Keratinocyte (primary cell): Measurements from ENCODE around the gene LRP11. TPM values are rescaled to one million over a fixed set of nuclear protein-coding genes. Genes with fewer than 3 reads are reported as not detected.

Source experiments
- DNase-seq: peaks from one replicate; pipeline ENCODE4 v3.0.0-alpha.2; 2011; ENCODE audit warnings: low read depth, missing footprints, low spot score
- FAIRE-seq: peaks from 2 replicates; lab custom pipeline; 2011; peaks lifted over from hg19 to GRCh38; lab: Jason Lieb, UNC
- H2AFZ ChIP-seq: 2 replicates; pipeline ENCODE4 v1.6.0; 2012; ENCODE audit warnings: low read length, control low read depth, inconsistent platforms; ENCODE audit not compliant: control insufficient read depth
- H3K27ac ChIP-seq: 2 replicates; pipeline ENCODE4 v1.5.1; 2011; ENCODE audit warnings: low read length; ENCODE audit not compliant: control insufficient read depth, insufficient read depth
- H3K27me3 ChIP-seq: 3 replicates; pipeline ENCODE4 v1.6.0; 2011; ENCODE audit warnings: low read length; ENCODE audit not compliant: control insufficient read depth, insufficient read depth; ENCODE audit errors: extremely low read depth
- H3K36me3 ChIP-seq, 2 experiments: 2 replicates in 1 of 2; 3 replicates in 1 of 2; pipeline ENCODE4 v1.5.1; 2011; ENCODE audit warnings: low read length in 2 of 2, mild to moderate bottlenecking in 1 of 2; ENCODE audit not compliant: control insufficient read depth in 2 of 2, insufficient read depth in 2 of 2; ENCODE audit errors: extremely low read depth in 1 of 2
- H3K4me1 ChIP-seq: 3 replicates; pipeline ENCODE4 v1.5.1; 2011; ENCODE audit warnings: low read length; ENCODE audit not compliant: control insufficient read depth, insufficient read depth; ENCODE audit errors: extremely low read depth
- H3K4me2 ChIP-seq: 3 replicates; pipeline ENCODE4 v1.6.0; 2011; ENCODE audit warnings: low read depth, low read length; ENCODE audit not compliant: control insufficient read depth, insufficient read depth; ENCODE audit errors: extremely low read depth
- H3K4me3 ChIP-seq, 3 experiments: fragments of 200-600 bp in 1 of 3; sonication (generic) in 1 of 3; 2 replicates in 2 of 3; 3 replicates in 1 of 3; pipeline ENCODE4 v1.5.1; 2011 to 2016; ENCODE audit warnings: low read length in 3 of 3, mild to moderate bottlenecking in 3 of 3, control low read depth in 2 of 3, inconsistent platforms in 1 of 3, low read depth in 1 of 3, mixed read lengths in 1 of 3, mixed run types in 1 of 3, moderate library complexity in 1 of 3; ENCODE audit not compliant: control insufficient read depth in 2 of 3, insufficient read depth in 2 of 3; ENCODE audit errors: extremely low read depth in 1 of 3
- H3K79me2 ChIP-seq: 2 replicates; pipeline ENCODE4 v1.6.0; 2012; ENCODE audit warnings: low read length; ENCODE audit not compliant: control insufficient read depth, insufficient read depth
- H3K9ac ChIP-seq: 3 replicates; pipeline ENCODE4 v1.6.0; 2011; ENCODE audit warnings: low read length; ENCODE audit not compliant: control insufficient read depth, insufficient read depth; ENCODE audit errors: extremely low read depth
- H3K9me1 ChIP-seq: 3 replicates; pipeline ENCODE4 v1.6.0; 2011; ENCODE audit warnings: low read length; ENCODE audit not compliant: control insufficient read depth, insufficient read depth; ENCODE audit errors: extremely low read depth
- H3K9me3 ChIP-seq: 2 replicates; pipeline ENCODE4 v1.5.1; 2012; ENCODE audit warnings: low read depth, low read length; ENCODE audit not compliant: control insufficient read depth
- H4K20me1 ChIP-seq: 3 replicates; pipeline ENCODE4 v1.6.0; 2011; ENCODE audit warnings: low read length; ENCODE audit not compliant: control insufficient read depth, insufficient read depth; ENCODE audit errors: extremely low read depth
- EZH2 ChIP-seq: IDR thresholded peaks from one replicate; pipeline ENCODE4 v1.6.1; 2012; ENCODE audit warnings: inconsistent platforms, mild to moderate bottlenecking, low read length, moderate library complexity
- dilution Hi-C: fragments of 300-500 bp; cut with MboI; formaldehyde crosslinking; loops from one replicate; pipeline ENCODE4 v1.7.0; 2020; ENCODE audit warnings: low sequenced_read_pairs; ENCODE audit not compliant: extremely low pct_ligation_motif_present
- polyA plus RNA-seq, 5 experiments: library from polyadenylated mRNA; depleted of rRNA in 3 of 5; stranded (reverse) in 3 of 5; stranded (forward) in 1 of 5; unstranded in 1 of 5; fragments of >200 nt; gene quantifications; 1 replicate in 1 of 5; 2 replicates in 3 of 5; 3 replicates in 1 of 5; pipeline versions ENCODE4 v1.2.1 to v1.2.3, GENCODE V29; 2011 to 2012; ENCODE audit warnings: missing spikeins in 2 of 5, low read depth in 1 of 5, low replicate concordance in 1 of 5
- TF ChIP-seq, protein P1 (sequence below), 3 experiments: IDR thresholded peaks in 1 of 3; conservative IDR thresholded peaks in 1 of 3; optimal IDR thresholded peaks in 1 of 3; 2 replicates in 2 of 3; 3 replicates in 1 of 3; pipeline versions ENCODE3 to v1.5.1; 2011; ENCODE audit warnings: low read length in 3 of 3, mild to moderate bottlenecking in 3 of 3, moderate library complexity in 2 of 3, control low read depth in 1 of 3, inconsistent platforms in 1 of 3; ENCODE audit not compliant: insufficient read depth in 2 of 3; ENCODE audit errors: extremely low read depth in 1 of 3

Gene LRP11
- polyA plus RNA-seq, 1 donor (not counting 4 experiments of a cell fraction or from before 2014, with no cell fraction given): 31.1 TPM

DNA sequence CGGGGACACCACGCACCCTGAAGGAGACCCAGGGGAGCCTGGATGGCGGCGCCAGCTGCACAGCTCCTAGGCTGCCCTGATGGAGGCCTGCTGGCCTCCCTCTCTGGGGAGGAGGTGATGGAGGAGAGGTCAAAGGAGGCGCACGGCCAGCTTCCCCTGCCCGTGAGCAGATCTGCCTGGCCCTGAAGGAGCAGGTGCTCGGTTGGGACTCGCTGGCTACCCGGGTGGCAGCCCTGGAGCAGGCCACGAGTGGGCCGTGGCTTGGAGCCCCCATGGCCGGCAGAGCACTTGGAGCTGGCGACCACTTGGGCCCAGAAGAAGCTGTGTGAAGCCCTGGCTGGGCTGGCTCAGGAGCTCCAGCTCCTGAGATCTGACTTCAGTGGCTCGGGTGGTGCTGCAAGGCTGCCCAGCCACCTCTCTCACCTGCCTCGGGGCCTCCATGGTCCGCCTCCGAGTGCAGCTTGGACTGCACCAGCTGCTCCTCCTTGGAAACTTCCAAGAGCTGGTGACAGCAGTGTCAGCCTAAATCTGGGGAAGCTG is 41.3 kb upstream of the LRP11 start:
- Histone ChIP-seq H3K4me2 (no peak overlapping the region), H3K36me3 (no peaks in the 10 kb centered on the region), H3K79me2 (no peaks in the 10 kb centered on the region), H3K9ac (no peak overlapping the region), H3K4me1 (peaks cover 8% of the 10 kb centered on the region), H2AFZ (no peak overlapping the region), H3K9me3 (peaks cover 1% of the 10 kb centered on the region), H3K27ac (no peak overlapping the region), H3K9me1 (no peaks in the 10 kb centered on the region), H3K4me3 (no peak overlapping the region), H3K27me3 (no peaks in the 10 kb centered on the region), H4K20me1 (no peaks in the 10 kb centered on the region)
- dilution Hi-C loops: no loop called here
- TF ChIP-seq EZH2: no peak
- TF ChIP-seq, protein P1, sequence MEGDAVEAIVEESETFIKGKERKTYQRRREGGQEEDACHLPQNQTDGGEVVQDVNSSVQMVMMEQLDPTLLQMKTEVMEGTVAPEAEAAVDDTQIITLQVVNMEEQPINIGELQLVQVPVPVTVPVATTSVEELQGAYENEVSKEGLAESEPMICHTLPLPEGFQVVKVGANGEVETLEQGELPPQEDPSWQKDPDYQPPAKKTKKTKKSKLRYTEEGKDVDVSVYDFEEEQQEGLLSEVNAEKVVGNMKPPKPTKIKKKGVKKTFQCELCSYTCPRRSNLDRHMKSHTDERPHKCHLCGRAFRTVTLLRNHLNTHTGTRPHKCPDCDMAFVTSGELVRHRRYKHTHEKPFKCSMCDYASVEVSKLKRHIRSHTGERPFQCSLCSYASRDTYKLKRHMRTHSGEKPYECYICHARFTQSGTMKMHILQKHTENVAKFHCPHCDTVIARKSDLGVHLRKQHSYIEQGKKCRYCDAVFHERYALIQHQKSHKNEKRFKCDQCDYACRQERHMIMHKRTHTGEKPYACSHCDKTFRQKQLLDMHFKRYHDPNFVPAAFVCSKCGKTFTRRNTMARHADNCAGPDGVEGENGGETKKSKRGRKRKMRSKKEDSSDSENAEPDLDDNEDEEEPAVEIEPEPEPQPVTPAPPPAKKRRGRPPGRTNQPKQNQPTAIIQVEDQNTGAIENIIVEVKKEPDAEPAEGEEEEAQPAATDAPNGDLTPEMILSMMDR (optimal IDR thresholded peaks at IDR 0.05 in 1 of 3, IDR thresholded peaks at IDR 0.05 in 1 of 3, conservative IDR thresholded peaks at IDR 0.05 in 1 of 3; ENCODE audit: extremely low read depth in 1 of 3, insufficient read depth in 2 of 3, low read length in 3 of 3): no peak
- DNase-seq (no peak), FAIRE-seq (no peak)

DNA sequence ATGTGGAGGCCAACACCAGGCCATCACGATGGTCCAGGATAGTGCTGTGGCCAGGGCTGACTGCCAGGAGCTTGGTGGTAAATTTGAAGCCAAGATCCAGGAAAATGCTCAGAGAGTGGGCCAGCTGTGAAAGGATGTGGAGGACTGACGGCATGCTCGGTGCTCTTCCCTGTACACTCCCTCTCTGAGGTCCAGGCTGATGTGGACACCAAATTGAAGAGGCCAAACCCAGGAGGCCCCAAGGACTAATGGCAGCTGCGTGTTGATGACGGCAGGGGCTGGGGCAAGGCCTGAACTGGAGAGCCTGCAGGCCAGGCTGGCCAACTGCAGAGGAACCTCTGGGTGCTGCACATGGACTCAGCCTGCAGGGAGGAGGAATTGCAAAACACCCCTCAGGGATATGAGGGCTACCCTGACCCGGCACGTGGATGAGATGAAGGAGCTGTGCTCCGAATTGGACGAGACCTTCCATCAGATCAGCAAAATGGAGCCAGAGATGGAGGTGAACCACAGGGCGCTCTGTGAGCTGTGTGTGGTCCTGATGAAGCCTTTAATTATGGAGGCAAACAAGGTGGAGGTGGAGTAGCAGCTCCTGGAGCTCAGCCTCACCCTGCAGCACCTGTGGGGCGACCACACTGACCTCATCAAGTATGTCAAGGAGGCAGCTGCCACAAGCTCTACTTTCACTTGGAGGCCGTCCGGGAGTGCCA is 40.7 kb upstream of the LRP11 start:
- TF ChIP-seq, protein P1 (optimal IDR thresholded peaks at IDR 0.05 in 1 of 3, IDR thresholded peaks at IDR 0.05 in 1 of 3, conservative IDR thresholded peaks at IDR 0.05 in 1 of 3; ENCODE audit: extremely low read depth in 1 of 3, insufficient read depth in 2 of 3, low read length in 3 of 3): no peak
- TF ChIP-seq EZH2: no peak
- dilution Hi-C loops: no loop called here
- H3K9me1 ChIP-seq: no peaks in the 10 kb centered on the region
- H3K9me3 ChIP-seq: peaks cover 1% of the 10 kb centered on the region
- H3K9ac ChIP-seq: no peak overlapping the region
- no peaks in the 10 kb centered on the region for H3K36me3 ChIP-seq
- no peaks in the 10 kb centered on the region for H4K20me1 ChIP-seq
- no peaks in the 10 kb centered on the region for H3K79me2 ChIP-seq
- H3K27ac ChIP-seq: no peak overlapping the region
- DNase-seq: no peak
- no peak overlapping the region for H3K4me2 ChIP-seq
- no peaks in the 10 kb centered on the region for H3K27me3 ChIP-seq
- FAIRE-seq: no peak
- no peak overlapping the region for H2AFZ ChIP-seq
- H3K4me1 ChIP-seq: peaks cover 14% of the 10 kb centered on the region
- no peak overlapping the region for H3K4me3 ChIP-seq
